Neural crest cell (in vitro differentiated cells): ENCODE measurements around the gene NFIX. TPM values are rescaled to one million over a fixed set of nuclear protein-coding genes. Genes with fewer than 3 reads are reported as not detected.

Experiments used
- DNase-seq: peaks from one replicate; pipeline ENCODE4 v3.0.0; 2021; ENCODE audit warnings: low read depth, mixed read lengths, low spot score
- H3K27ac Mint-ChIP-seq: one replicate; pipeline ENCODE4 v1.8.0; 2021; ENCODE audit warnings: mild to moderate bottlenecking, mixed read lengths; ENCODE audit not compliant: unreplicated experiment
- H3K27me3 Mint-ChIP-seq: 2 replicates; pipeline ENCODE4 v1.8.0; 2021; ENCODE audit warnings: low read depth, mild to moderate bottlenecking, mixed read lengths
- H3K36me3 Mint-ChIP-seq: 2 replicates; pipeline ENCODE4 v1.8.0; 2021; ENCODE audit warnings: low read depth, mild to moderate bottlenecking, mixed read lengths
- H3K4me1 Mint-ChIP-seq: 2 replicates; pipeline ENCODE4 v1.8.0; 2021; ENCODE audit warnings: mixed read lengths
- H3K4me3 Mint-ChIP-seq: one replicate; pipeline ENCODE4 v1.8.0; 2021; ENCODE audit warnings: mild to moderate bottlenecking, mixed read lengths
- H3K9me3 Mint-ChIP-seq: 2 replicates; pipeline ENCODE4 v1.8.0; 2021; ENCODE audit warnings: mixed read lengths
- CTCF ChIP-seq: fragments of 200-600 bp; sonication (generic); conservative IDR thresholded peaks from 2 replicates; pipeline ENCODE4 v1.5.0; 2021; ENCODE audit warnings: antibody characterized with exemption, mild to moderate bottlenecking
- total RNA-seq: library from RNA; stranded (reverse); gene quantifications from 2 replicates; pipeline ENCODE4 v1.2.1, GENCODE V29; 2021

NFIX gene
- total RNA-seq, 1 donor from 2014 or later: 0.68 TPM

GRCh38 chr19:13130886-13131490 is 135.7 kb downstream of the NFIX start:
- Mint-ChIP-seq H3K27me3 (no peaks in the 10 kb centered on the region), H3K27ac (no peak overlapping the region), H3K9me3 (no peaks in the 10 kb centered on the region), H3K4me1 (peaks cover 19% of the 10 kb centered on the region), H3K36me3 (no peaks in the 10 kb centered on the region), H3K4me3 (no peak overlapping the region)
- no peak for TF ChIP-seq CTCF
- DNase-seq: no peak

GRCh38 chr19:13132471-13133180 is 137.4 kb downstream of the NFIX start:
- Mint-ChIP-seq H3K4me3 (no peak overlapping the region), H3K27ac (peak overlapping the region; percentile 75), H3K36me3 (no peaks in the 10 kb centered on the region), H3K27me3 (no peaks in the 10 kb centered on the region), H3K4me1 (peaks cover 19% of the 10 kb centered on the region), H3K9me3 (no peaks in the 10 kb centered on the region)
- no peak for TF ChIP-seq CTCF
- DNase-seq: no peak

GRCh38 chr19:13133241-13133870 is 138.1 kb downstream of the NFIX start:
- H3K27me3 Mint-ChIP-seq: no peaks in the 10 kb centered on the region
- H3K4me3 Mint-ChIP-seq: no peak overlapping the region
- no peaks in the 10 kb centered on the region for H3K9me3 Mint-ChIP-seq
- TF ChIP-seq CTCF: no peak
- H3K4me1 Mint-ChIP-seq: peaks cover 11% of the 10 kb centered on the region
- no peaks in the 10 kb centered on the region for H3K36me3 Mint-ChIP-seq
- no peak for DNase-seq
- no peak overlapping the region for H3K27ac Mint-ChIP-seq

GRCh38 chr19:13134626-13135025 is 139.4 kb downstream of the NFIX start:
- Mint-ChIP-seq H3K27ac (no peak overlapping the region), H3K27me3 (no peaks in the 10 kb centered on the region), H3K36me3 (no peaks in the 10 kb centered on the region), H3K9me3 (no peaks in the 10 kb centered on the region), H3K4me1 (peaks cover 7% of the 10 kb centered on the region), H3K4me3 (no peak overlapping the region)
- DNase-seq: no peak
- TF ChIP-seq CTCF: no peak

- DNase-seq: no peak
- Mint-ChIP-seq H3K4me3 (no peak overlapping the region), H3K9me3 (no peaks in the 10 kb centered on the region), H3K27ac (no peak overlapping the region), H3K27me3 (no peaks in the 10 kb centered on the region), H3K36me3 (no peaks in the 10 kb centered on the region), H3K4me1 (peaks cover 7% of the 10 kb centered on the region)
- TF ChIP-seq CTCF: no peak
These were observed 140.1 kb downstream of the NFIX start for GRCh38 chr19:13135068-13136062.
